ENCODE data around the gene RGCC.

DNA sequence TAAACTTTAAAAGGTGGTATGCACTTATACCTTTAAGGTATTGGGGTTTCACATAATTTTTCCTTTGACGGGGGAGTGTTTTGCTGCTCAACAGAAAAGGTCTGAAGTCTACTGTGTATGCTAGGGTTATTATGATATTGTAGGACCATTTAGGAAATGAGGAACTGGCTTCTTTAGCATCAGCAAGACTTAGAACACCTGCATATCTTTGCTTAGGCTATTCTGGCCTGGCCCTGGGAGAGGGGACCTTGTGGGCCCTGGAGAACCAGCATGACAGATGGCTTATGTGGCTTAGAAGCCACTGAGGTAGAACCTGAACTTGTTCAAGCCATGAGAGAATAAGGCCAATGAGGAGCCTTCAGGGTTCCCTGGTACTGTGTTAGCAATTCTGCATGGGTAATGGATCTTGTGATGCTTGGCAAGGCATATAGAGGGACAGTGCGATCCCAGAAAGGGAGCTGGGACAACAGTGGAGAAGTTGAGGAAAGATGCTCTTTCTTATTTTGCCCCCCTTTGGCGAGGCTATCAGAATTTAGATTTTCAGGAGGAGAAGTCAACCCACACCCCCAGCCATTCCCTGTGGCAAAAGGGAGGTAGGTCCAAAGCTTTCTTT is 4.3 kb downstream of the RGCC start:
- TF ChIP-seq, protein P1, sequence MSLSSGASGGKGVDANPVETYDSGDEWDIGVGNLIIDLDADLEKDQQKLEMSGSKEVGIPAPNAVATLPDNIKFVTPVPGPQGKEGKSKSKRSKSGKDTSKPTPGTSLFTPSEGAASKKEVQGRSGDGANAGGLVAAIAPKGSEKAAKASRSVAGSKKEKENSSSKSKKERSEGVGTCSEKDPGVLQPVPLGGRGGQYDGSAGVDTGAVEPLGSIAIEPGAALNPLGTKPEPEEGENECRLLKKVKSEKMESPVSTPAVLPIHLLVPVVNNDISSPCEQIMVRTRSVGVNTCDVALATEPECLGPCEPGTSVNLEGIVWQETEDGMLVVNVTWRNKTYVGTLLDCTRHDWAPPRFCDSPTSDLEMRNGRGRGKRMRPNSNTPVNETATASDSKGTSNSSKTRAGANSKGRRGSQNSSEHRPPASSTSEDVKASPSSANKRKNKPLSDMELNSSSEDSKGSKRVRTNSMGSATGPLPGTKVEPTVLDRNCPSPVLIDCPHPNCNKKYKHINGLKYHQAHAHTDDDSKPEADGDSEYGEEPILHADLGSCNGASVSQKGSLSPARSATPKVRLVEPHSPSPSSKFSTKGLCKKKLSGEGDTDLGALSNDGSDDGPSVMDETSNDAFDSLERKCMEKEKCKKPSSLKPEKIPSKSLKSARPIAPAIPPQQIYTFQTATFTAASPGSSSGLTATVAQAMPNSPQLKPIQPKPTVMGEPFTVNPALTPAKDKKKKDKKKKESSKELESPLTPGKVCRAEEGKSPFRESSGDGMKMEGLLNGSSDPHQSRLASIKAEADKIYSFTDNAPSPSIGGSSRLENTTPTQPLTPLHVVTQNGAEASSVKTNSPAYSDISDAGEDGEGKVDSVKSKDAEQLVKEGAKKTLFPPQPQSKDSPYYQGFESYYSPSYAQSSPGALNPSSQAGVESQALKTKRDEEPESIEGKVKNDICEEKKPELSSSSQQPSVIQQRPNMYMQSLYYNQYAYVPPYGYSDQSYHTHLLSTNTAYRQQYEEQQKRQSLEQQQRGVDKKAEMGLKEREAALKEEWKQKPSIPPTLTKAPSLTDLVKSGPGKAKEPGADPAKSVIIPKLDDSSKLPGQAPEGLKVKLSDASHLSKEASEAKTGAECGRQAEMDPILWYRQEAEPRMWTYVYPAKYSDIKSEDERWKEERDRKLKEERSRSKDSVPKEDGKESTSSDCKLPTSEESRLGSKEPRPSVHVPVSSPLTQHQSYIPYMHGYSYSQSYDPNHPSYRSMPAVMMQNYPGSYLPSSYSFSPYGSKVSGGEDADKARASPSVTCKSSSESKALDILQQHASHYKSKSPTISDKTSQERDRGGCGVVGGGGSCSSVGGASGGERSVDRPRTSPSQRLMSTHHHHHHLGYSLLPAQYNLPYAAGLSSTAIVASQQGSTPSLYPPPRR (CRISPR knock-in tag; IDR thresholded peaks at IDR 0.05; ENCODE audit: borderline replicate concordance), result no peak
- TF ChIP-seq NR2C2 (CRISPR knock-in tag; IDR thresholded peaks at IDR 0.05) (no peak), NR2C2 (tag; IDR thresholded peaks at IDR 0.05) (no peak), BHLHE40 (IDR thresholded peaks at IDR 0.05; ENCODE audit: low read length) (no peak), JUN (IDR thresholded peaks at IDR 0.05; ENCODE audit: borderline replicate concordance, low read depth, low read length) (no peak), JUN (CRISPR knock-in tag; IDR thresholded peaks at IDR 0.05; ENCODE audit: borderline replicate concordance) (no peak)
- TF ChIP-seq, protein P2, sequence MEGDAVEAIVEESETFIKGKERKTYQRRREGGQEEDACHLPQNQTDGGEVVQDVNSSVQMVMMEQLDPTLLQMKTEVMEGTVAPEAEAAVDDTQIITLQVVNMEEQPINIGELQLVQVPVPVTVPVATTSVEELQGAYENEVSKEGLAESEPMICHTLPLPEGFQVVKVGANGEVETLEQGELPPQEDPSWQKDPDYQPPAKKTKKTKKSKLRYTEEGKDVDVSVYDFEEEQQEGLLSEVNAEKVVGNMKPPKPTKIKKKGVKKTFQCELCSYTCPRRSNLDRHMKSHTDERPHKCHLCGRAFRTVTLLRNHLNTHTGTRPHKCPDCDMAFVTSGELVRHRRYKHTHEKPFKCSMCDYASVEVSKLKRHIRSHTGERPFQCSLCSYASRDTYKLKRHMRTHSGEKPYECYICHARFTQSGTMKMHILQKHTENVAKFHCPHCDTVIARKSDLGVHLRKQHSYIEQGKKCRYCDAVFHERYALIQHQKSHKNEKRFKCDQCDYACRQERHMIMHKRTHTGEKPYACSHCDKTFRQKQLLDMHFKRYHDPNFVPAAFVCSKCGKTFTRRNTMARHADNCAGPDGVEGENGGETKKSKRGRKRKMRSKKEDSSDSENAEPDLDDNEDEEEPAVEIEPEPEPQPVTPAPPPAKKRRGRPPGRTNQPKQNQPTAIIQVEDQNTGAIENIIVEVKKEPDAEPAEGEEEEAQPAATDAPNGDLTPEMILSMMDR (IDR thresholded peaks at IDR 0.05 in 2 of 3, conservative IDR thresholded peaks at IDR 0.05 in 1 of 3; ENCODE audit: insufficient read depth in 2 of 3, low read depth in 1 of 3, low read length in 3 of 3), result no peak
- TF ChIP-seq, protein P3, sequence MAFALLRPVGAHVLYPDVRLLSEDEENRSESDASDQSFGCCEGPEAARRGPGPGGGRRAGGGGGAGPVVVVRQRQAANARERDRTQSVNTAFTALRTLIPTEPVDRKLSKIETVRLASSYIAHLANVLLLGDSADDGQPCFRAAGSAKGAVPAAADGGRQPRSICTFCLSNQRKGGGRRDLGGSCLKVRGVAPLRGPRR (CRISPR knock-in tag; IDR thresholded peaks at IDR 0.05), result no peak

Measured in K562 (cell line).